Body of pancreas (tissue), 4 donors: ENCODE measurements around the gene TFCP2L1. TPM values are rescaled to one million over a fixed set of nuclear protein-coding genes. Genes with fewer than 3 reads are reported as not detected.

Source experiments
- ATAC-seq: fragments of 150-250 bp; one replicate; pipeline ENCODE4 v1.9.1; 2016
- DNase-seq, 4 donors: peaks; one replicate each; pipeline ENCODE4 v3.0.0-alpha.2; 2019
- H3K27ac ChIP-seq, 4 donors: fragments of 200-600 bp; sonication (generic); 1 replicate in 3 of 4; 2 replicates in 1 of 4; pipeline versions ENCODE4 v1.5.1 to v1.6.1; 2016 to 2019; ENCODE audit warnings: mild to moderate bottlenecking in 1 of 4, mixed read lengths in 1 of 4, moderate library complexity in 1 of 4
- H3K27me3 ChIP-seq, 2 donors: fragments of 200-600 bp; sonication (generic); one replicate each; pipeline ENCODE4 v1.6.0; 2016; ENCODE audit warnings: mild to moderate bottlenecking in 1 of 2
- H3K36me3 ChIP-seq, 2 donors: fragments of 200-600 bp; sonication (generic); replicated peaks in 1 of 2; 2 replicates each; pipeline ENCODE4 v1.5.1; 2016; ENCODE audit warnings: low read depth in 2 of 2; ENCODE audit not compliant: insufficient read depth in 1 of 2
- H3K4me1 ChIP-seq: fragments of 200-600 bp; sonication (generic); one replicate; pipeline ENCODE4 v1.6.0; 2016
- H3K4me3 ChIP-seq, 2 donors: fragments of 200-600 bp; sonication (generic); 1 replicate in 1 of 2; 2 replicates in 1 of 2; pipeline ENCODE4 v1.5.1; 2016 to 2019
- H3K9me3 ChIP-seq, 3 donors: fragments of 200-600 bp; sonication (generic); 1 replicate in 2 of 3; 2 replicates in 1 of 3; pipeline ENCODE4 v1.5.1; 2016
- CTCF ChIP-seq, 7 experiments: fragments of 450-650 bp in 4 of 7; fragments of 200-600 bp in 3 of 7; sonication (generic) in 3 of 7; IDR thresholded peaks; one replicate each; pipeline ENCODE4 v1.5.1; 2016 to 2019; ENCODE audit warnings: antibody characterized with exemption in 7 of 7
- POLR2A ChIP-seq, 3 donors: fragments of 450-650 bp; IDR thresholded peaks; one replicate each; pipeline ENCODE4 v1.6.1; 2016; ENCODE audit warnings: antibody characterized with exemption in 3 of 3, mild to moderate bottlenecking in 2 of 3
- WGBS, 2 donors: methylation state at CpG; one replicate each; pipeline ENCODE4 v1.1.5; 2017; 5-methylcytosine and 5-hydroxymethylcytosine counted together
- intact Hi-C: fragments of 100-400 bp; cut with DNase I; formaldehyde crosslinking; loops from one replicate; pipeline ENCODE4 v1.15.1; 2023
- total RNA-seq, 2 donors: library from RNA; depleted of rRNA; stranded (reverse); fragments of >200 nt; gene quantifications; one replicate each; pipeline ENCODE4 v1.1.0, GENCODE V29; 2016

The TFCP2L1 gene
- total RNA-seq, 2 donors from 2014 or later = 4.6 to 8.3 TPM

- DNase-seq = no peak
- intact Hi-C loops = no loop called here
- Histone ChIP-seq H3K27me3 (no peaks in the 10 kb centered on the region), H3K9me3 (no peaks in the 10 kb centered on the region), H3K4me3 (no peak overlapping the region), H3K4me1 (peaks cover 23% of the 10 kb centered on the region), H3K27ac (no peak overlapping the region), H3K36me3 (no peaks in the 10 kb centered on the region)
- 84 to 85% methylated on average over 4 to 5 of the region's 5 CpGs for WGBS, 2 donors
- ATAC-seq = no peak
- no peak for TF ChIP-seq POLR2A (IDR thresholded peaks at IDR 0.05)
- TF ChIP-seq CTCF (IDR thresholded peaks at IDR 0.05) = no peak
Observed at GRCh38 chr2:121289271-121289670, 4.3 kb upstream of the TFCP2L1 start.

GRCh38 chr2:121288454-121289231, 3.6 kb upstream of the TFCP2L1 start:
- no peak for DNase-seq
- Histone ChIP-seq H3K27me3 (no peaks in the 10 kb centered on the region), H3K4me3 (no peak overlapping the region), H3K27ac (no peak overlapping the region), H3K4me1 (peaks cover 26% of the 10 kb centered on the region), H3K9me3 (no peaks in the 10 kb centered on the region), H3K36me3 (no peaks in the 10 kb centered on the region)
- intact Hi-C loops = no loop called here
- WGBS, 2 donors = 79 to 86% methylated on average over 12 of the region's 12 CpGs
- ATAC-seq = no peak
- TF ChIP-seq CTCF (IDR thresholded peaks at IDR 0.05) (no peak), POLR2A (IDR thresholded peaks at IDR 0.05) (no peak)

GRCh38 chr2:121287956-121288355, 3.0 kb upstream of the TFCP2L1 start:
- Histone ChIP-seq H3K27me3 (no peaks in the 10 kb centered on the region), H3K36me3 (no peaks in the 10 kb centered on the region), H3K9me3 (no peaks in the 10 kb centered on the region), H3K4me3 (no peak overlapping the region), H3K4me1 (peaks cover 26% of the 10 kb centered on the region), H3K27ac (no peak overlapping the region)
- intact Hi-C loops = no loop called here
- TF ChIP-seq CTCF (IDR thresholded peaks at IDR 0.05) (no peak), POLR2A (IDR thresholded peaks at IDR 0.05) (no peak)
- ATAC-seq (no peak), DNase-seq (no peak)
- 86 to 95% methylated on average over 4 of the region's 4 CpGs for WGBS, 2 donors

GRCh38 chr2:121287146-121287798, 2.3 kb upstream of the TFCP2L1 start:
- 78 to 90% methylated on average over 9 of the region's 9 CpGs for whole genome bisulfite sequencing, 2 donors
- ATAC-seq (no peak), DNase-seq (peak in 1 of 4 donors; percentile 33)
- no peak overlapping the region for H3K27ac ChIP-seq
- H3K4me3 ChIP-seq = no peak overlapping the region
- TF ChIP-seq CTCF (IDR thresholded peaks at IDR 0.05) = no peak
- TF ChIP-seq POLR2A (IDR thresholded peaks at IDR 0.05) = no peak
- intact Hi-C loops = no loop called here
- no peaks in the 10 kb centered on the region for H3K36me3 ChIP-seq
- H3K27me3 ChIP-seq = no peaks in the 10 kb centered on the region
- H3K4me1 ChIP-seq = peaks cover 33% of the 10 kb centered on the region
- no peaks in the 10 kb centered on the region for H3K9me3 ChIP-seq
